CD14-positive monocyte (primary cell): Measurements from ENCODE around the gene NBEA. TPM values are rescaled to one million over a fixed set of nuclear protein-coding genes. Genes with fewer than 3 reads are reported as not detected.

Experiments used
- DNase-seq, 3 donors: peaks; one replicate each; pipeline ENCODE4 v3.0.0-alpha.2; 2011 to 2022
- H2AFZ ChIP-seq: 2 replicates; pipeline ENCODE4 v1.6.0; 2012; ENCODE audit warnings: mild to moderate bottlenecking, low read depth, low read length, inconsistent platforms; ENCODE audit not compliant: insufficient read depth, poor library complexity, severe bottlenecking
- H3K27ac ChIP-seq, 2 donors: 1 replicate in 1 of 2; 2 replicates in 1 of 2; pipeline ENCODE4 v1.5.1; 2012 to 2013; ENCODE audit warnings: low read length in 2 of 2, control low read depth in 1 of 2, inconsistent platforms in 1 of 2, low read depth in 1 of 2, mild to moderate bottlenecking in 1 of 2
- H3K27me3 ChIP-seq, 2 donors: one replicate each; pipeline versions ENCODE4 v1.6.0 to v1.6.1; 2011 to 2013; ENCODE audit warnings: low read length in 2 of 2; ENCODE audit not compliant: control insufficient read depth in 2 of 2, insufficient read depth in 2 of 2
- H3K36me3 ChIP-seq, 2 donors: replicated peaks in 1 of 2; 1 replicate in 1 of 2; 2 replicates in 1 of 2; pipeline versions ENCODE4 v1.5.1 to v1.6.1; 2012 to 2013; ENCODE audit warnings: low read length in 2 of 2, control low read depth in 1 of 2, inconsistent platforms in 1 of 2, mild to moderate bottlenecking in 1 of 2; ENCODE audit not compliant: insufficient read depth in 2 of 2, control insufficient read depth in 1 of 2
- H3K4me1 ChIP-seq, 2 donors: 1 replicate in 1 of 2; 2 replicates in 1 of 2; pipeline versions ENCODE4 v1.5.1 to v1.6.1; 2012 to 2013; ENCODE audit warnings: low read length in 2 of 2, control low read depth in 1 of 2, inconsistent platforms in 1 of 2, mild to moderate bottlenecking in 1 of 2, moderate library complexity in 1 of 2; ENCODE audit not compliant: insufficient read depth in 2 of 2, control insufficient read depth in 1 of 2
- H3K4me2 ChIP-seq: replicated peaks from 2 replicates; pipeline ENCODE3; 2012; ENCODE audit warnings: low read length, moderate library complexity, mild to moderate bottlenecking; ENCODE audit not compliant: poor library complexity, severe bottlenecking; ENCODE audit errors: extremely low read depth
- H3K4me3 ChIP-seq, 3 experiments: fragments of 200-600 bp in 1 of 3; sonication (generic) in 1 of 3; replicated peaks in 1 of 3; 1 replicate in 2 of 3; 2 replicates in 1 of 3; pipeline ENCODE4 v1.5.1; 2011 to 2013; ENCODE audit warnings: low read length in 3 of 3, mild to moderate bottlenecking in 3 of 3, control low read depth in 2 of 3, low read depth in 2 of 3, inconsistent platforms in 1 of 3, moderate library complexity in 1 of 3
- H3K79me2 ChIP-seq: 2 replicates; pipeline ENCODE4 v1.6.0; 2012; ENCODE audit warnings: mild to moderate bottlenecking, control low read depth, inconsistent platforms, low read length, moderate library complexity; ENCODE audit not compliant: insufficient read depth
- H3K9ac ChIP-seq: 2 replicates; pipeline ENCODE4 v1.6.0; 2017; ENCODE audit warnings: low read length, mild to moderate bottlenecking; ENCODE audit not compliant: insufficient read depth, poor library complexity, severe bottlenecking
- H3K9me3 ChIP-seq, 2 donors: replicated peaks in 1 of 2; 1 replicate in 1 of 2; 2 replicates in 1 of 2; pipeline versions ENCODE4 v1.5.1 to v1.6.1; 2012 to 2013; ENCODE audit warnings: low read length in 2 of 2, control low read depth in 1 of 2; ENCODE audit not compliant: control insufficient read depth in 1 of 2, insufficient read depth in 1 of 2
- H4K20me1 ChIP-seq: 2 replicates; pipeline ENCODE4 v1.6.0; 2012; ENCODE audit warnings: mild to moderate bottlenecking, low read length, control low read depth, moderate library complexity; ENCODE audit not compliant: insufficient read depth
- H3K27ac Mint-ChIP-seq, 7 donors: one replicate each; pipeline ENCODE4 v1.8.0; 2020; ENCODE audit warnings: mild to moderate bottlenecking in 7 of 7, mixed read lengths in 7 of 7, moderate library complexity in 6 of 7, inconsistent platforms in 2 of 7
- H3K27me3 Mint-ChIP-seq, 3 donors: one replicate each; pipeline ENCODE4 v1.8.0; 2021 to 2022; ENCODE audit warnings: low read depth in 3 of 3, mild to moderate bottlenecking in 3 of 3, mixed read lengths in 3 of 3, moderate library complexity in 3 of 3, inconsistent platforms in 1 of 3
- H3K36me3 Mint-ChIP-seq, 2 donors: one replicate each; pipeline ENCODE4 v1.8.0; 2020; ENCODE audit warnings: mixed read lengths in 2 of 2, inconsistent platforms in 1 of 2, mild to moderate bottlenecking in 1 of 2
- H3K4me1 Mint-ChIP-seq: one replicate; pipeline ENCODE4 v1.8.0; 2020; ENCODE audit warnings: mild to moderate bottlenecking, mixed read lengths
- H3K4me3 Mint-ChIP-seq, 2 donors: one replicate each; pipeline ENCODE4 v1.8.0; 2020; ENCODE audit warnings: mild to moderate bottlenecking in 2 of 2, mixed read lengths in 2 of 2, moderate library complexity in 1 of 2
- H3K9me3 Mint-ChIP-seq, 7 donors: one replicate each; pipeline ENCODE4 v1.8.0; 2020 to 2022; ENCODE audit warnings: mixed read lengths in 7 of 7, mild to moderate bottlenecking in 6 of 7, moderate library complexity in 6 of 7, inconsistent platforms in 2 of 7
- WGBS: methylation state at CpG from one replicate; pipeline ENCODE4 v1.1.5; 2013; ENCODE audit warnings: missing lambda C conversion rate; ENCODE audit not compliant: insufficient coverage; 5-methylcytosine and 5-hydroxymethylcytosine counted together
- intact Hi-C, 2 donors: fragments of 100-400 bp; cut with micrococcal nuclease; formaldehyde crosslinking; loops; one replicate each; pipeline versions ENCODE4 v1.15.0 to v1.15.1; 2023
- polyA plus RNA-seq, 3 donors: library from polyadenylated mRNA; depleted of rRNA in 1 of 3; unstranded in 2 of 3; stranded (reverse) in 1 of 3; fragments of 300-500 nt in 2 of 3; fragments of >200 nt in 1 of 3; fragmentation: Illumina TruSeq in 2 of 3; gene quantifications; 1 replicate in 2 of 3; 2 replicates in 1 of 3; pipeline ENCODE4 v1.2.3, GENCODE V29; 2012 to 2021
- TF ChIP-seq, protein P1 (sequence below): fragments of 200-600 bp; IDR thresholded peaks from one replicate; pipeline ENCODE4 v1.8.0; 2022; ENCODE audit warnings: antibody characterized with exemption, mild to moderate bottlenecking

The NBEA gene
- polyA plus RNA-seq, 3 donors: 0.03 to 0.23 (median 0.08) TPM

- 100% methylated on average over 1 of the region's 3 CpGs for WGBS
- Mint-ChIP-seq H3K27me3 (no peaks in the 10 kb centered on the region), H3K4me3 (no peak overlapping the region), H3K27ac (peak overlapping the region in 1 of 7 donors; percentile 57), H3K4me1 (no peaks in the 10 kb centered on the region), H3K9me3 (peaks cover 0 to 7% (median 5%) of the 10 kb centered on the region in 7 donors), H3K36me3 (no peaks in the 10 kb centered on the region)
- no peaks in the 10 kb centered on the region for H3K36me3 ChIP-seq
- no peaks in the 10 kb centered on the region for H3K4me1 ChIP-seq
- H3K4me2 ChIP-seq: no peak overlapping the region
- H3K27me3 ChIP-seq: no peaks in the 10 kb centered on the region
- H3K79me2 ChIP-seq: no peaks in the 10 kb centered on the region
- intact Hi-C loops: no loop called here
- no peak overlapping the region for H2AFZ ChIP-seq
- no peak for DNase-seq
- no peaks in the 10 kb centered on the region for H3K9me3 ChIP-seq
- H3K4me3 ChIP-seq: no peak overlapping the region
- TF ChIP-seq, protein P1, sequence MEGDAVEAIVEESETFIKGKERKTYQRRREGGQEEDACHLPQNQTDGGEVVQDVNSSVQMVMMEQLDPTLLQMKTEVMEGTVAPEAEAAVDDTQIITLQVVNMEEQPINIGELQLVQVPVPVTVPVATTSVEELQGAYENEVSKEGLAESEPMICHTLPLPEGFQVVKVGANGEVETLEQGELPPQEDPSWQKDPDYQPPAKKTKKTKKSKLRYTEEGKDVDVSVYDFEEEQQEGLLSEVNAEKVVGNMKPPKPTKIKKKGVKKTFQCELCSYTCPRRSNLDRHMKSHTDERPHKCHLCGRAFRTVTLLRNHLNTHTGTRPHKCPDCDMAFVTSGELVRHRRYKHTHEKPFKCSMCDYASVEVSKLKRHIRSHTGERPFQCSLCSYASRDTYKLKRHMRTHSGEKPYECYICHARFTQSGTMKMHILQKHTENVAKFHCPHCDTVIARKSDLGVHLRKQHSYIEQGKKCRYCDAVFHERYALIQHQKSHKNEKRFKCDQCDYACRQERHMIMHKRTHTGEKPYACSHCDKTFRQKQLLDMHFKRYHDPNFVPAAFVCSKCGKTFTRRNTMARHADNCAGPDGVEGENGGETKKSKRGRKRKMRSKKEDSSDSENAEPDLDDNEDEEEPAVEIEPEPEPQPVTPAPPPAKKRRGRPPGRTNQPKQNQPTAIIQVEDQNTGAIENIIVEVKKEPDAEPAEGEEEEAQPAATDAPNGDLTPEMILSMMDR: no peak
- no peaks in the 10 kb centered on the region for H4K20me1 ChIP-seq
- no peak overlapping the region for H3K9ac ChIP-seq
- H3K27ac ChIP-seq: no peak overlapping the region
Measured at GRCh38 chr13:35457258-35457657, 515.2 kb downstream of the NBEA start.

DNA sequence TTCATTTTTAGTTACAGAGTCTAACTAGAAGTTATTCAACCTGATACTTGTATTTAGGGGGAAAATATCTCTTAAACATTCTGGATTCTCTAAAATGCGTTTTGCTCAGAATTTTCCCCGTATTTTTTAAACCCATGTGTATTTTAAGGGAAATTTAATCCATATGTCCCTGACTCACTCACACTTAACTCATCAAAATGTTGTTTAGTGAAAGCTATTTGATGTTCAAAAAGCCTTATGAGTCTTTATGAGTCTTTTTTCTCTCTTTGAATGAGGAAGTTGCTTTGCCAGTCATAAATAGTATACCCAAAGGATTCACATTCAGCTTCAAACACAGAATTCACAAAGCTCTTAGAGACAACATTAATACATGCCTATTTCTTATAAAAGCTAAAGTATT, 518.0 kb downstream of the NBEA start:
- H2AFZ ChIP-seq: no peak overlapping the region
- TF ChIP-seq, protein P1: no peak
- H3K36me3 Mint-ChIP-seq: no peaks in the 10 kb centered on the region
- H3K27ac ChIP-seq: no peak overlapping the region
- no peaks in the 10 kb centered on the region for H4K20me1 ChIP-seq
- H3K4me3 ChIP-seq: no peak overlapping the region
- H3K4me1 ChIP-seq: no peaks in the 10 kb centered on the region
- H3K4me1 Mint-ChIP-seq: no peaks in the 10 kb centered on the region
- DNase-seq: no peak
- H3K4me3 Mint-ChIP-seq: no peak overlapping the region
- peaks cover 0 to 4% (median 0%) of the 10 kb centered on the region in 3 donors for H3K27me3 Mint-ChIP-seq
- no peaks in the 10 kb centered on the region for H3K79me2 ChIP-seq
- no peak overlapping the region for H3K9ac ChIP-seq
- no peak overlapping the region for H3K27ac Mint-ChIP-seq
- no peaks in the 10 kb centered on the region for H3K36me3 ChIP-seq
- WGBS: no CpG with 5 or more reads among the region's 2 CpGs
- H3K9me3 Mint-ChIP-seq: peaks cover 0 to 7% (median 5%) of the 10 kb centered on the region in 7 donors
- no peak overlapping the region for H3K4me2 ChIP-seq
- no peaks in the 10 kb centered on the region for H3K27me3 ChIP-seq
- H3K9me3 ChIP-seq: no peaks in the 10 kb centered on the region
- intact Hi-C loops: no loop called here
